Activated T-helper 17 cell treated with anti-CD3 and anti-CD28 coated beads, Interleukin-2, amount 50 U/mL, for 72 hours (primary cell): ENCODE measurements around the gene FAM168A. TPM values are rescaled to one million over a fixed set of nuclear protein-coding genes. Genes with fewer than 3 reads are reported as not detected.
A peak's percentile ranks its signal among the peaks of the same experiment; 100 is the strongest.

ENCODE experiments used
- ATAC-seq: fragments of 150-1000 bp; cut with Tn5 transposase; replicated peaks from 2 replicates; pipeline ENCODE4 v1.10.0; 2021; ENCODE audit warnings: mild to moderate bottlenecking, moderate library complexity
- H3K27ac Mint-ChIP-seq: one replicate; pipeline ENCODE4 v1.8.0; 2022; ENCODE audit warnings: mixed read lengths
- H3K27me3 Mint-ChIP-seq: one replicate; pipeline ENCODE4 v1.8.0; 2022; ENCODE audit warnings: mixed read lengths
- H3K36me3 Mint-ChIP-seq: one replicate; pipeline ENCODE4 v1.8.0; 2022; ENCODE audit warnings: low read depth, mild to moderate bottlenecking, mixed read lengths
- H3K4me1 Mint-ChIP-seq: one replicate; pipeline ENCODE4 v1.8.0; 2022; ENCODE audit warnings: mixed read lengths
- H3K4me3 Mint-ChIP-seq: one replicate; pipeline ENCODE4 v1.8.0; 2022; ENCODE audit warnings: mild to moderate bottlenecking, mixed read lengths
- H3K9me3 Mint-ChIP-seq: one replicate; pipeline ENCODE4 v1.8.0; 2022; ENCODE audit warnings: mixed read lengths
- total RNA-seq, 2 donors: library from RNA; stranded (reverse); gene quantifications; one replicate each; pipeline ENCODE4 v1.2.3, GENCODE V29; 2022

The FAM168A gene
- total RNA-seq, 2 donors from 2014 or later = 16.0 to 33.2 TPM

DNA sequence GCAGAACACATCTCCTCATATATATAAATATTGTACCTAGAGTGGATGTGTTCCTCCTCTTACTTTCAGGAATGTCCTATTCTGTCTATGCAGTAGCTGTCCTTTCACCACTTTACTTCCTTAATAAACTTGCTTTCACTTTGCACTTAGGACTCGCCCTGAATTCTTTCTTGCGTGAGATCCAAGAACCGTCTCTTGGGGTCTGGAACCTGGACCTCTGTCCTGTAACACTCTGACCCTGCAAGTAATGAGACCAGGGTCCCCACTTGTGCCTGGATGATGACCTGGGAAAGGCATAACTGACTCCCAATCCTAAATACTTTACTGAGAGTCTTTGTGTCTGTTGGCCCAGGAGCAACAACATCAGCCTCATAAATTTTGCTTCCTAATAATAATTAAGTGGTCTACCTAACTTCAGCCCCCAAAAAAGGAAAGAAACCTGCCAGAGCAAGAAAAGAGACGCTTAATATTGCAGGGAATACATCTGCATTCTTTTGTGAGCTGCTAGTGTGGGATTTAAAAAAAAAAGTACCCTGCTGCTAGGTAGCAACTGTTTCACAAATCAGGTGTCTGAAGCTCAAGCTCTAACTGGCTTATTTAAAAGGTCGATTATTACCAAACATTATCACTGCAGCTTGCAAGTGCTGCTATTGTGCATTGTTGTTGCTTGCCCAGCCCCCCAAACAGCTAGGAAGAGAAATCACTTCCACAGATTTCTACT lies 69.3 kb downstream of the FAM168A start:
- Mint-ChIP-seq H3K36me3 (no peaks in the 10 kb centered on the region), H3K9me3 (no peaks in the 10 kb centered on the region), H3K27ac (no peak overlapping the region), H3K4me1 (peaks cover 9% of the 10 kb centered on the region), H3K27me3 (no peaks in the 10 kb centered on the region), H3K4me3 (no peak overlapping the region)
- ATAC-seq = no peak

DNA sequence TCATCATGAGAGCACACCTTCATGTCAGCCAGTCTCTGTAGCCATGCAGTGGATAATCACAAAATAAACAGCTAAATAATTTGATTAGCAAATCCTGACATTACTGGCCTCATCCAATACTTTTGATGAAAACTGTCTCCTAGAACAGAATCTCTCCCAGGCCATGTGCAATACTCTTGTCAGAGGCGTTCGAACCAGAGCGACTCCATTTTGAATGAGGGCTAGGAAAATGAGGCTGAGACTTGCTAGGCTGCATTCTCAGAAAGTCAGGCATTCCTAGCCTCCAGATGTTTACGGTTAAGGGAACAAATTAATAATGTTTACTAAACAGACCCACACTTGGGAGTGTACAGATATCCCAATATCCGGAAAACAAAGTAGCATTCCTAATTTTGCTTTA lies 69.9 kb downstream of the FAM168A start:
- no peaks in the 10 kb centered on the region for H3K9me3 Mint-ChIP-seq
- H3K4me1 Mint-ChIP-seq = peaks cover 9% of the 10 kb centered on the region
- H3K27me3 Mint-ChIP-seq = no peaks in the 10 kb centered on the region
- ATAC-seq = no peak
- H3K27ac Mint-ChIP-seq = no peak overlapping the region
- no peaks in the 10 kb centered on the region for H3K36me3 Mint-ChIP-seq
- H3K4me3 Mint-ChIP-seq = no peak overlapping the region

DNA sequence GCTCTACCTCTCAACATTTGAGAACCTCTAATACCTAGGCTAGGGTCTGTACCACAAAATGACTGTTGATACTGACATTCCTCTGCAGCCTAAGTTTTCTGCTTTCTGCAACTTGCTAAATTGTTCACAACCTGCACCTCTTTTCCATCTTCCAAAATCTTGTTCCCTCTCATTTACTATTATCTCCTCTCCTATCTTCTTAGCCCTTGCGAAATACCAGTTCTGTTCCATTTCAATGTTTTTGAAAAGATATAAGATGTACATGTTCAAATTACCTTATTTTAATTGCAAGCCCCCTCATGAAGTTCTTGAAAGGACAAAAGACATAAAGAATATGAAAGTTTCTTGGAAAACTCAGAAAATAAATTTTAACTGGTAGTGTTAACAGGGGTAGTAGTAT lies 72.3 kb downstream of the FAM168A start:
- Mint-ChIP-seq H3K4me3 (no peak overlapping the region), H3K36me3 (no peaks in the 10 kb centered on the region), H3K9me3 (no peaks in the 10 kb centered on the region), H3K27me3 (no peaks in the 10 kb centered on the region), H3K4me1 (peaks cover 9% of the 10 kb centered on the region), H3K27ac (no peak overlapping the region)
- ATAC-seq = no peak

DNA sequence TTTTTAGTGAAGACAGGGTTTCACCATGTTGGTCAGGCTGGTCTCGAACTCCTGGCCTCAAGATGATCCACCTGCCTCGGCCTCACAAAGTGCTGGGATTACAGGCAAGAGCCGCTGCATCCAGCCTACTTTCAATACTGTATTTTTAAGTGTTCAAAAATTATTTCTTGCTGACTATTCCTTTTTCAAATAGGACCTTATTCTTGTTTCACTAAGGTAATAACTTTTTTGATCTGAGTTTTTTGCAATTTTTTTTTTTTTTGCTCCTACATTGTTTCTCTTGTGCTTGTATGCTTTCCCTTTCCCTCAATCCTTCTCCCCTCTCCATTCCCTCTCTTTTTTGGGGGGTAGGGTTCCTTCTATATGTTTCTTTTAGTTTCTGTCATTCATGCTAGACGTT lies 73.1 kb downstream of the FAM168A start:
- Mint-ChIP-seq H3K27ac (no peak overlapping the region), H3K36me3 (no peaks in the 10 kb centered on the region), H3K4me1 (peaks cover 9% of the 10 kb centered on the region), H3K9me3 (no peaks in the 10 kb centered on the region), H3K4me3 (no peak overlapping the region), H3K27me3 (no peaks in the 10 kb centered on the region)
- no peak for ATAC-seq

DNA sequence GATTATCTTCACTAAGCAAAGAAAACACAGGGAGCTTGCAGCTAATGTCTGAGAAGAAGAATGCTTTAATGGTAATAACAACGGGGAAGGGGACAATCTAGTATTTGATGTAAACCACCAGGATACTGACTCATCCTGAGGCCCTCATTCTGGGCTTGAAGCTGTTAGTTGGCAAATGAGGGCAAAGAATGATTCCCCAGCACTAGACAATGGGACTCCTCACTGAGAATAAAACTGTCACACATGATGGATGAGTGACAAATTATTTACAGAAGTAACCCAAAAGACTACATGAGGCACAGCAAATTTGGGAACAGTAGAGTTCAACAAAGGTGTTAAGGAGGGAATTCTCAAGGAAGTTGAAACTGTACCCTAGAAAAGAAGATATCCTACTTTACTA lies 76.3 kb downstream of the FAM168A start:
- ATAC-seq = peak; percentile 94
- Mint-ChIP-seq H3K36me3 (no peaks in the 10 kb centered on the region), H3K4me1 (peaks cover 14% of the 10 kb centered on the region), H3K9me3 (no peaks in the 10 kb centered on the region), H3K4me3 (peak overlapping the region; percentile 4), H3K27me3 (no peaks in the 10 kb centered on the region), H3K27ac (peak overlapping the region; percentile 24)

DNA sequence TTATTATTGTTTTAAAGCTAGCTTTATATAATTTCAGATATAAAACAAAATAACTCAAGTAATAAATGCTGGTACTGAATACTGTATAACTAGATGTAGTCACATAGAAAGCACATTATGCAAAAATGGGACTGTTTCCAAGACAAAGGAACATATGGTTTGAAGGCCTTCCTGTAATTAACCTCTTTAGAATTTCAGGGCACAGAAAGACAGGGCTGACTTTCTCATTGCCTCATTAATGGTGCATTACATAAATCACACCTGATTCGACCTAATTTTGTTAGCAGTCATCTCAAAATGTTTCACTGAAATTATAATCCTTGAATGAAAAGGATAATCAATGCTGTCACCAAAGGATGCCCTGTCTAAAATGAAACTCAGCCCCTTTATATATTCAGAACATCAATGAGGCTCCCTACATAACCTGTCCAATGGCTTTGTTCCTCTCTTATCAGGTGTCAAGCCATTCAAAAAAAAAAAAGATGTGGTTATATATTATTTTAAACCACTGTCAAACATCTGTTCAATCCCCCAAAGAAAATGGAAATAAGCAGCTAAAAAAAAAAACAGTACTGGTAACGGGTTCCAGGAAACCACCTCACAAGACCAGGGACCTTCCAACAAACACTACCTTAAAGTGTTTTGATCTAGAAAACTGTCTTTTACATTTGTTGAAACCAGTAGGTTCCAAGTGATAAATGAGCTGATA lies 77.4 kb downstream of the FAM168A start:
- H3K4me1 Mint-ChIP-seq = peaks cover 14% of the 10 kb centered on the region
- H3K36me3 Mint-ChIP-seq = no peaks in the 10 kb centered on the region
- peak overlapping the region; percentile 4 for H3K4me3 Mint-ChIP-seq
- H3K27me3 Mint-ChIP-seq = no peaks in the 10 kb centered on the region
- no peak overlapping the region for H3K27ac Mint-ChIP-seq
- no peaks in the 10 kb centered on the region for H3K9me3 Mint-ChIP-seq
- peak; percentile 31 for ATAC-seq

DNA sequence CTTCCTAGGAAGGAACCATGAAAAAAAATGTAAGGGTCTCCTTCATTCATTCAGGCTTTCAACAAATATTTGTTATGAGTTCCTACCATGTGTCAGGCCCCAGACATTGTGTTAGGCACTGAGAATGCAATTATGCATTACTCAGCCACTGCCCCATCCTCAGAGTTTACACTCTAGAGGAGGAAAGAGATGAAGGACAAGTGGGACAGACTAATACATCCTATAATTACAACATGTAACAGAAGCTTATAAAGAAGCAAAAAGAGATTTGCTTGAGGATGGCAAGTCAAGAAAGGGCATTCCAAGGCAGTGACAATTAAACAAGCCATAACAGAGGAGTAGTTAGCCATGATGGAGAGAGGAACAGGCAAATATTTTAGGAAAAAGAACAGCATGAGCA lies 78.6 kb downstream of the FAM168A start:
- no peak overlapping the region for H3K27ac Mint-ChIP-seq
- peaks cover 18% of the 10 kb centered on the region for H3K4me1 Mint-ChIP-seq
- no peak overlapping the region for H3K4me3 Mint-ChIP-seq
- H3K9me3 Mint-ChIP-seq = no peaks in the 10 kb centered on the region
- no peak for ATAC-seq
- no peaks in the 10 kb centered on the region for H3K36me3 Mint-ChIP-seq
- no peaks in the 10 kb centered on the region for H3K27me3 Mint-ChIP-seq

DNA sequence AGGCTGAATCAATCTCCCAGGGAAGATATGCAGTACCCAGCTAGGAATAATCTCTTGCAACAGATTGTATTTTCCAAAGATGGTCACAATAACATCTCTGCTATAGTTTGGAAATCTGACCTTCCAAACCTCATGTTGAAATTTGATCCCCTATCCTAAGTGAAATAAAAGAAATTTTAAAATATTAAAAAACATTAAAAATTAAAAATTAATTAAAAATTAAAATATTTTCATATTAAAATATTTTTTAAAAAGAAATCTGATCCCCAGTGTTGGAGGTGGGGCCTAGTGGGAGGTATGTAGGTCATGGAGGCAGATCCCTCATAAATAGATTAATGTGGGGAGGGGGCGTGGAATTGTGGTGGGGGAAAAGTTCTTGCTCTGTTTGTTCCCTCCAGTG lies 79.7 kb downstream of the FAM168A start:
- Mint-ChIP-seq H3K27me3 (no peaks in the 10 kb centered on the region), H3K36me3 (no peaks in the 10 kb centered on the region), H3K4me3 (no peak overlapping the region), H3K9me3 (no peaks in the 10 kb centered on the region), H3K4me1 (peaks cover 18% of the 10 kb centered on the region), H3K27ac (no peak overlapping the region)
- ATAC-seq = no peak

DNA sequence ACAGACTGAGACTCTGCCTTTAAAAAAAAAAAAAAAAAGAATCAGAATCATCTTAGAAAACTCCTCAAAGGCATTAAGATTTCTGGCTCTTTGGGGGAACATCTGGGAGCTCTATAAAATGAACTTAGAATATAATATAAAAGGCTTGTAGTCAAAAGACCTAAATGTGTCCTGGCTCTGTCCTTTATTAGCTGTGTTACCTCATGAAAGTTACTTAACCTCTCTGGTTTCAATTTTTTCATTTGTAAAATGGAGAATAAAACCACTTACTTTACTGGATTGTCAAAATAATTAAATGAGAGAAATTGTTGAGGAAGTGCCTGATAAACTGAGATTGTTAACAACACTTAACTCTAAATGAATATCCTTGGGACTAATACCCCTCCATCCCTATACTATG lies 81.8 kb downstream of the FAM168A start:
- H3K27me3 Mint-ChIP-seq = no peaks in the 10 kb centered on the region
- no peak overlapping the region for H3K4me3 Mint-ChIP-seq
- no peak overlapping the region for H3K27ac Mint-ChIP-seq
- H3K9me3 Mint-ChIP-seq = no peaks in the 10 kb centered on the region
- no peaks in the 10 kb centered on the region for H3K36me3 Mint-ChIP-seq
- no peak for ATAC-seq
- peaks cover 10% of the 10 kb centered on the region for H3K4me1 Mint-ChIP-seq

DNA sequence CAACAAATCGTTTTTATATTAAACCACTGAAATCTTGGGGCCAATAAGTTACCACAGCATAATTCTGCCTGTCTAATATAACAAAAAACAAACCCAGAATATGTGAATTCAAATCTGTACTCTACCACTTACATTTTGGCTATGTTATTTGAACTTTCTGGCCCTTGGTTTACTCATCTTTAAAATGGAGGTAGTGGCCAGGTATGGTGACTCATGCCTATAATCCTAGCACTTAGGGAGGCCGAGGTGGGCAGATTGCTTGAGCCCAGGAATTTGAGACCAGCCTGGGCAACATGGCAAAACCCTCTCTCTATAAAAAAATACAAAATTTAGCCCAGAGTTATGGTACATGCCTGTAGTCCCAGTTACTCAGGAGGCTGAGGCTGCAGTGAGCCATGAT lies 84.2 kb downstream of the FAM168A start:
- no peak for ATAC-seq
- H3K4me3 Mint-ChIP-seq = no peak overlapping the region
- no peaks in the 10 kb centered on the region for H3K36me3 Mint-ChIP-seq
- H3K27ac Mint-ChIP-seq = no peak overlapping the region
- H3K27me3 Mint-ChIP-seq = no peaks in the 10 kb centered on the region
- peaks cover 5% of the 10 kb centered on the region for H3K4me1 Mint-ChIP-seq
- no peaks in the 10 kb centered on the region for H3K9me3 Mint-ChIP-seq

DNA sequence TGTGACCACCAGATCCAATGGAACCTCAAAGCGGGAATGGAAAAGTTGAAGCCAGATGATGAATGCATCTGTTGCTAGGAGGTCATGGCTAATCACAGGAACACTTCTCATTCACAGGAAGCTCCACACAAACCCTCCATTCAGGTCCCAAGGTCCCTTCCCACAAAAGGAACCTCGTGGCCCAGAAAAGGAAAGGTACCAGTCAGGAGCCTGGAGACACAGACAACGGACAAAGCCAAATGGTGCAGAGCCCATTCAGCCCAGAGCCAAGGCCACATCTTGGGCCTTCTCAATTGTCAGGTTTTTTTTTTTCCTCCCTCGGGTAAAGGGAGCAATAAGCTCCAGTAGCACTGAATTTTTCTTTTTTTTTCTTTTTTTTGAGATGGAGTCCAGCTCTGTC lies 87.0 kb downstream of the FAM168A start:
- Mint-ChIP-seq H3K9me3 (no peaks in the 10 kb centered on the region), H3K4me3 (no peak overlapping the region), H3K27me3 (no peaks in the 10 kb centered on the region), H3K27ac (no peak overlapping the region), H3K4me1 (peaks cover 5% of the 10 kb centered on the region), H3K36me3 (no peaks in the 10 kb centered on the region)
- ATAC-seq = no peak

DNA sequence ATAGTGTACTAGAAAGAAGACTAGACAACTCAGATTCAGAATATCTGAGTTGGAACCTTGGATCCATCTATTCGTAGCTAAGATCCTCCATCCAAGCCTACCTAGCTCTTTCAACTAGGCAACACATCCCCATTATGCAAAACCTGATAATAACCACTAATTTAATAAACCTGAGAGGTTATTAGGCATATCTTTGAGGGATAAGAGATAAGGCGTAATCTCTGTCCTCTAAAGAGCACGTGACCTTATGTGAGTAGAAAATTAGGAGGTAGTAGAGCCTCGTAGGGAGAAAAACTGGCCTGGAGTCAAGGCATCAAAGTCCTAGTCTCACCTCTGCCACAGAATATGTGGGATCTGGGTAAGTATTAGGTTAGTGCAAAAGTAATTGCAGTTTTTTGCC lies 87.8 kb downstream of the FAM168A start:
- Mint-ChIP-seq H3K36me3 (no peaks in the 10 kb centered on the region), H3K27me3 (no peaks in the 10 kb centered on the region), H3K4me1 (peaks cover 5% of the 10 kb centered on the region), H3K4me3 (no peak overlapping the region), H3K9me3 (no peaks in the 10 kb centered on the region), H3K27ac (no peak overlapping the region)
- ATAC-seq = no peak

DNA sequence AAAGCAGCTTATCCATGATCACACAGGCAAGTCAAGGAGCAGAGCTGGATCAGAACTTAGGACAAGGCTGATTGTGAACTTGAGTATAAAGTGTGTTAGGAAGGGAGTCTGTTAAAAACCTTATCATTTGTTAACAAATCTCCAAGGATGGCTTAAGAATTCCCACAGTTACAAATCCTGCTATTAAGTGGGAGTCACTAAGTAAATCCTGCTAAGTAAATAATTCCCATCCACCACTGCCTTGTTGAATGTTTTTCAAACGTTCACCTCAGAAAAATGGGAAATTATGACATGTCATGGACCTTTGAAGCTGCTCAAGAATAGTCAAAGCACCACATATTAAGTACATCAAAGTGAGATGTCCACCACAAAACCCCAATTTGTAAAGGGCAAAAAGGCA lies 88.7 kb downstream of the FAM168A start:
- no peaks in the 10 kb centered on the region for H3K4me1 Mint-ChIP-seq
- H3K27ac Mint-ChIP-seq = no peak overlapping the region
- no peaks in the 10 kb centered on the region for H3K9me3 Mint-ChIP-seq
- H3K27me3 Mint-ChIP-seq = no peaks in the 10 kb centered on the region
- ATAC-seq = no peak
- no peak overlapping the region for H3K4me3 Mint-ChIP-seq
- H3K36me3 Mint-ChIP-seq = peaks cover 4% of the 10 kb centered on the region

DNA sequence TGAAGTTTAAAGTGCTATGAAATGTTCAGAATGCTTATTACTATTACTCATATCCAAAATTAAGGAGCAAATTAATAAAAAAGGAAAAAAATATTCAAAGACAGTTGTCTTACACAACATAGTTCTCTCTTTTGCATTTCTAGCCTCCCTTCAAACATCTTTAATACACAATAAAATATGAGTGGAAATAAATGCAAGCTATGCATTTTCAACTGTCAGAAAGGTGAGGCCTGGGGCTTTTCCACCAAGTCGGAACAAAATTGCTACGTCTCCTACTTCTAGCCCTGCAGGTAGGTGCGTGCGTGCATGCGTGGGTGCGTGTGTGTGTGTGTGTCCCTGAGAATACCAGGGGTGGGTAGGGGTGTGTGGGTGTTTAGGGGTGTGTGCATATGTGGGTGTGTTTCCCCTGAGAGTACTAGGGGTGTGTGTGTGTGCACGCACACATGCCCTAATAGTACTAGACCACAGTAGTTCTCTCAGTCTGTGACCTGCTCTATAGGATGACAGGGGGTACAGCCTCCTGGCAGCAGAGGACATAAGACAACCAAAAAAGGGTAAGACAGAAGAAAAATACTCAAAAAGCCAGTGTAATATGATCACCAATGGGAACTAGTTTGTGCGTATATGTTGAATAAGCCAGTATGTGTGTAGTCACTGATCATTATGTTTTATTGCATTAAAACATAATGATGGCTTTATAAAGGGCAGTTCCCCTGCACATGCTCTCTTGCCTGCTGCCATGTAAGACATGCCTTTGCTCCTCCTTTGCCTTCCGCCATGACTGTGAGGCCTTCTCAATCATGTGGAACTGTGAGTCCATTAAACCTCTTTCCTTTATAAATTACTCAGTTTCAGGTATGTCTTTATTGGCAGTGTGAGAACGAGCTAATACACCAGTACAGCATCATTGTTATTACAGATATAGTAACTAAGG lies 89.4 kb downstream of the FAM168A start:
- H3K4me3 Mint-ChIP-seq = no peak overlapping the region
- no peak overlapping the region for H3K27ac Mint-ChIP-seq
- ATAC-seq = no peak
- no peaks in the 10 kb centered on the region for H3K27me3 Mint-ChIP-seq
- no peaks in the 10 kb centered on the region for H3K9me3 Mint-ChIP-seq
- H3K36me3 Mint-ChIP-seq = peaks cover 4% of the 10 kb centered on the region
- H3K4me1 Mint-ChIP-seq = no peaks in the 10 kb centered on the region

DNA sequence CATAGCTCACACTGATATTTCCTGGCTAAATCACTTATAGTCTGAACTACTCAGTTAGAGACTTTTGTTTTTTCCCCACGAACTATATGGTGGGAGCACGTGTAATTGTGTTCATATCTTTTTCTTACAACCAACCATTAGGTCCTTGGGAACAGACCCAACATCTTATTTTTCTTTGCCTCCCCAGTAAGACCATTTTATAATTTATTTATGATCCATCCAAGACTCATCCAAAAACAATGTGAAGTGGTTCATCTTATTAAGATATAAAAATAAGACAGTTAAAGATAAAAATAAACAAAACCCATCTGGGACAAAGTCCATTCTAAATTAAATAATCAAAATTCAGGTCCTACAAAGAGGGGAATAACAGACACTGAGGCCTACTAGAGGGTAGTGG lies 90.8 kb downstream of the FAM168A start:
- Mint-ChIP-seq H3K4me3 (no peak overlapping the region), H3K27ac (no peak overlapping the region)
- no peak for ATAC-seq

More for the DNA sequence above, 90.8 kb downstream of the FAM168A start:
- Mint-ChIP-seq H3K9me3 (no peaks in the 10 kb centered on the region), H3K4me1 (no peaks in the 10 kb centered on the region), H3K27me3 (no peaks in the 10 kb centered on the region), H3K36me3 (peaks cover 4% of the 10 kb centered on the region)
